ENCODE results near the gene SRPRB.

SRPRB gene

GRCh38 chr3:133792171-133792763, 13.3 kb upstream of the SRPRB start:
- DNase-seq (ENCODE audit: low read depth): peak; percentile 14
- TF ChIP-seq, protein P1, sequence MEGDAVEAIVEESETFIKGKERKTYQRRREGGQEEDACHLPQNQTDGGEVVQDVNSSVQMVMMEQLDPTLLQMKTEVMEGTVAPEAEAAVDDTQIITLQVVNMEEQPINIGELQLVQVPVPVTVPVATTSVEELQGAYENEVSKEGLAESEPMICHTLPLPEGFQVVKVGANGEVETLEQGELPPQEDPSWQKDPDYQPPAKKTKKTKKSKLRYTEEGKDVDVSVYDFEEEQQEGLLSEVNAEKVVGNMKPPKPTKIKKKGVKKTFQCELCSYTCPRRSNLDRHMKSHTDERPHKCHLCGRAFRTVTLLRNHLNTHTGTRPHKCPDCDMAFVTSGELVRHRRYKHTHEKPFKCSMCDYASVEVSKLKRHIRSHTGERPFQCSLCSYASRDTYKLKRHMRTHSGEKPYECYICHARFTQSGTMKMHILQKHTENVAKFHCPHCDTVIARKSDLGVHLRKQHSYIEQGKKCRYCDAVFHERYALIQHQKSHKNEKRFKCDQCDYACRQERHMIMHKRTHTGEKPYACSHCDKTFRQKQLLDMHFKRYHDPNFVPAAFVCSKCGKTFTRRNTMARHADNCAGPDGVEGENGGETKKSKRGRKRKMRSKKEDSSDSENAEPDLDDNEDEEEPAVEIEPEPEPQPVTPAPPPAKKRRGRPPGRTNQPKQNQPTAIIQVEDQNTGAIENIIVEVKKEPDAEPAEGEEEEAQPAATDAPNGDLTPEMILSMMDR (IDR thresholded peaks at IDR 0.05; ENCODE audit: low read length, missing control alignments): no peak
- H3K4me3 ChIP-seq (replicated peaks; ENCODE audit: low read depth, low read length): no peak overlapping the region

GRCh38 chr3:133797396-133798105, 8.1 kb upstream of the SRPRB start:
- no peak for DNase-seq (ENCODE audit: low read depth)
- no peak overlapping the region for H3K4me3 ChIP-seq (replicated peaks; ENCODE audit: low read depth, low read length)
- TF ChIP-seq, protein P1 (IDR thresholded peaks at IDR 0.05; ENCODE audit: low read length, missing control alignments): no peak

- H3K4me3 ChIP-seq (replicated peaks; ENCODE audit: low read depth, low read length): no peak overlapping the region
- peak; percentile 35 for DNase-seq (ENCODE audit: low read depth)
- TF ChIP-seq, protein P1 (IDR thresholded peaks at IDR 0.05; ENCODE audit: low read length, missing control alignments): no peak
Measured at GRCh38 chr3:133799794-133800585, 5.6 kb upstream of the SRPRB start.

- H3K4me3 ChIP-seq (replicated peaks; ENCODE audit: low read depth, low read length): no peak overlapping the region
- TF ChIP-seq, protein P1 (IDR thresholded peaks at IDR 0.05; ENCODE audit: low read length, missing control alignments): no peak
- DNase-seq (ENCODE audit: low read depth): no peak
Measured at GRCh38 chr3:133803469-133803868, 2.1 kb upstream of the SRPRB start.

DNA sequence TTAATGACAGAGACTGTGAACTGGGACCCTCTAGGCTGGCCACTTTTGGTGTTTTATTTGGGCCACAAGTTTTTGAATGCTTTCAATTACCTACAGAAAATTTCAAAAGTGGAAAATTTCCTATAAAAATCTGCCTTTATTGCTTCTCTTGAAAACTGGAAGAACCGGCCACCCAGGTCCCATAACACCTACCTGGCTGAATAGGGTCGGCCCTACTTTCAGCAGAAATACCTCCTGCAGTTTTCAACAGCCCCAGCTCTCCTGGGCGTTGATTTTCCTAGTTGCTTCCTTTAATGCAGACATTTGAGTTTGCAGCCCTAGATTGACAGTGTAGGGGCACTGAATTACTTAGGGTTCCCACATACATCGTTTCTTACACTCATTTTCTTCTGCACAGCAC, 719 bp upstream of the SRPRB start:
- TF ChIP-seq, protein P1 (IDR thresholded peaks at IDR 0.05; ENCODE audit: low read length, missing control alignments): no peak
- DNase-seq (ENCODE audit: low read depth): no peak
- no peak overlapping the region for H3K4me3 ChIP-seq (replicated peaks; ENCODE audit: low read depth, low read length)

DNA sequence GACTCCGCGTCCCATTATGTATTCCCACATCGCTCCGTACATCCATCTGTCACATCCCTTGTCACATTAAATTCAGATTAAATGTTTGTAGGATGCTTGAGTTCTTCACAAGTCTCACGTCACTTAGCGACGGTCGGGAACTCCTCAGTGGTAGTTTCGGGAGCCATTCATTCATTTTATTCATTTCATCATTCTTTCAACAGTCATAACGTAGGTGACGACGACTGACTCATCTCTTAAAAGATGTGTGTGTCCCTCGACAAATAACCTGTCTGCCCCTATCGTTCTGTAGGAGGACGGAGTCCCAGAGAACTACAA, 272 bp upstream of the SRPRB start:
- DNase-seq (ENCODE audit: low read depth): no peak
- TF ChIP-seq, protein P1 (IDR thresholded peaks at IDR 0.05; ENCODE audit: low read length, missing control alignments): no peak

More for the DNA sequence above, 272 bp upstream of the SRPRB start:
- peak overlapping the region; percentile 82 for H3K4me3 ChIP-seq (replicated peaks; ENCODE audit: low read depth, low read length)

Data from fibroblast of pulmonary artery (primary cell).